HCT116 (cell line): ENCODE data around the gene DNAJB1.

Source experiments
- TCF7L2 ChIP-seq: IDR thresholded peaks from 2 replicates; pipeline ENCODE4 v1.7.0; 2011; ENCODE audit warnings: borderline replicate concordance, inconsistent platforms; ENCODE audit not compliant: insufficient read depth, insufficient read length; ENCODE audit errors: extremely low read depth
- TF ChIP-seq, protein P1 (sequence below), 3 experiments: fragments of 200-600 bp in 1 of 3; sonication (generic) in 1 of 3; IDR thresholded peaks in 2 of 3; conservative IDR thresholded peaks in 1 of 3; 2 replicates each; pipeline ENCODE4 v1.5.1; 2012 to 2017; ENCODE audit warnings: low read depth in 2 of 3, low read length in 2 of 3, antibody characterized with exemption in 1 of 3, borderline replicate concordance in 1 of 3, control low read depth in 1 of 3, mild to moderate bottlenecking in 1 of 3, mixed read lengths in 1 of 3, mixed run types in 1 of 3, moderate library complexity in 1 of 3; ENCODE audit not compliant: insufficient read depth in 1 of 3

DNA sequence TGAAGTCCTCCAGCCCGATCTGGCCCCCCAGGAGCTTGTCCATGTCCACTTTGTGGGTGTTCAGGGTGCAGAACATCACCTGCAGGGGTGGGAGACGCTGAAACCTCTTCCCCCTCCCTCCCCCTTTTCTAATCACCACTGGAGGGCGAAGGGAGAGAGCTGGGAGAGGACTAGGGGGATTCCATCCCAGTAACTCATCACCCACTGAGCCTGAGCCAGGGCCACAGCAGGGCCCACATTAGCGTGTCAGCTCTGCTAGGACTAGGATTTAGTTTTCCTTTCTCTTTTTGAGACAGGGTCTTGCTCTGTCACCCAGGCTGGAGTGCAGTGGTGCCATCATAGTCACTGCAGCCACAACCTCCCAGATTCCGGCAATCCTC is 37.5 kb downstream of the DNAJB1 start:
- TF ChIP-seq TCF7L2, result no peak
- TF ChIP-seq, protein P1, sequence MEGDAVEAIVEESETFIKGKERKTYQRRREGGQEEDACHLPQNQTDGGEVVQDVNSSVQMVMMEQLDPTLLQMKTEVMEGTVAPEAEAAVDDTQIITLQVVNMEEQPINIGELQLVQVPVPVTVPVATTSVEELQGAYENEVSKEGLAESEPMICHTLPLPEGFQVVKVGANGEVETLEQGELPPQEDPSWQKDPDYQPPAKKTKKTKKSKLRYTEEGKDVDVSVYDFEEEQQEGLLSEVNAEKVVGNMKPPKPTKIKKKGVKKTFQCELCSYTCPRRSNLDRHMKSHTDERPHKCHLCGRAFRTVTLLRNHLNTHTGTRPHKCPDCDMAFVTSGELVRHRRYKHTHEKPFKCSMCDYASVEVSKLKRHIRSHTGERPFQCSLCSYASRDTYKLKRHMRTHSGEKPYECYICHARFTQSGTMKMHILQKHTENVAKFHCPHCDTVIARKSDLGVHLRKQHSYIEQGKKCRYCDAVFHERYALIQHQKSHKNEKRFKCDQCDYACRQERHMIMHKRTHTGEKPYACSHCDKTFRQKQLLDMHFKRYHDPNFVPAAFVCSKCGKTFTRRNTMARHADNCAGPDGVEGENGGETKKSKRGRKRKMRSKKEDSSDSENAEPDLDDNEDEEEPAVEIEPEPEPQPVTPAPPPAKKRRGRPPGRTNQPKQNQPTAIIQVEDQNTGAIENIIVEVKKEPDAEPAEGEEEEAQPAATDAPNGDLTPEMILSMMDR (IDR thresholded peaks at IDR 0.05 in 2 of 3, conservative IDR thresholded peaks at IDR 0.05 in 1 of 3; ENCODE audit: borderline replicate concordance in 1 of 3, insufficient read depth in 1 of 3, low read depth in 2 of 3, low read length in 2 of 3), result no peak
